Measurements from ENCODE around the gene RBM20.

RBM20 gene

GRCh38 chr10:110644598-110645462, 694 bp downstream of the RBM20 start:
- ATAC-seq = peak; percentile 12
- TF ChIP-seq ZNF565 (CRISPR knock-in tag; conservative IDR thresholded peaks at IDR 0.05; ENCODE audit: low read depth) (no peak), PPARA (CRISPR knock-in tag; IDR thresholded peaks at IDR 0.05; ENCODE audit: borderline replicate concordance) (no peak), ZNF70 (CRISPR knock-in tag; IDR thresholded peaks at IDR 0.05) (no peak), SNAI2 (CRISPR knock-in tag; IDR thresholded peaks at IDR 0.05) (no peak), ISL1 (CRISPR knock-in tag; IDR thresholded peaks at IDR 0.05) (no peak), ARNTL (CRISPR knock-in tag; IDR thresholded peaks at IDR 0.05; ENCODE audit: borderline replicate concordance, low read depth) (no peak), CREB5 (CRISPR knock-in tag; IDR thresholded peaks at IDR 0.05; ENCODE audit: low read depth) (no peak), ZC3H10 (CRISPR knock-in tag; IDR thresholded peaks at IDR 0.05) (no peak), TOX (CRISPR knock-in tag; IDR thresholded peaks at IDR 0.05; ENCODE audit: borderline replicate concordance) (no peak), ESRRG (CRISPR knock-in tag; IDR thresholded peaks at IDR 0.05) (no peak)
- TF ChIP-seq, protein P1, sequence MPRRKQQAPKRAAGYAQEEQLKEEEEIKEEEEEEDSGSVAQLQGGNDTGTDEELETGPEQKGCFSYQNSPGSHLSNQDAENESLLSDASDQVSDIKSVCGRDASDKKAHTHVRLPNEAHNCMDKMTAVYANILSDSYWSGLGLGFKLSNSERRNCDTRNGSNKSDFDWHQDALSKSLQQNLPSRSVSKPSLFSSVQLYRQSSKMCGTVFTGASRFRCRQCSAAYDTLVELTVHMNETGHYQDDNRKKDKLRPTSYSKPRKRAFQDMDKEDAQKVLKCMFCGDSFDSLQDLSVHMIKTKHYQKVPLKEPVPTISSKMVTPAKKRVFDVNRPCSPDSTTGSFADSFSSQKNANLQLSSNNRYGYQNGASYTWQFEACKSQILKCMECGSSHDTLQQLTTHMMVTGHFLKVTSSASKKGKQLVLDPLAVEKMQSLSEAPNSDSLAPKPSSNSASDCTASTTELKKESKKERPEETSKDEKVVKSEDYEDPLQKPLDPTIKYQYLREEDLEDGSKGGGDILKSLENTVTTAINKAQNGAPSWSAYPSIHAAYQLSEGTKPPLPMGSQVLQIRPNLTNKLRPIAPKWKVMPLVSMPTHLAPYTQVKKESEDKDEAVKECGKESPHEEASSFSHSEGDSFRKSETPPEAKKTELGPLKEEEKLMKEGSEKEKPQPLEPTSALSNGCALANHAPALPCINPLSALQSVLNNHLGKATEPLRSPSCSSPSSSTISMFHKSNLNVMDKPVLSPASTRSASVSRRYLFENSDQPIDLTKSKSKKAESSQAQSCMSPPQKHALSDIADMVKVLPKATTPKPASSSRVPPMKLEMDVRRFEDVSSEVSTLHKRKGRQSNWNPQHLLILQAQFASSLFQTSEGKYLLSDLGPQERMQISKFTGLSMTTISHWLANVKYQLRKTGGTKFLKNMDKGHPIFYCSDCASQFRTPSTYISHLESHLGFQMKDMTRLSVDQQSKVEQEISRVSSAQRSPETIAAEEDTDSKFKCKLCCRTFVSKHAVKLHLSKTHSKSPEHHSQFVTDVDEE (CRISPR knock-in tag; IDR thresholded peaks at IDR 0.05) = no peak

GRCh38 chr10:110646417-110647135, 2.4 kb downstream of the RBM20 start:
- no peak for ATAC-seq
- TF ChIP-seq TCF4 (CRISPR knock-in tag; IDR thresholded peaks at IDR 0.05; ENCODE audit: borderline replicate concordance) (no peak), CSDC2 (CRISPR knock-in tag; IDR thresholded peaks at IDR 0.05) (no peak), CSRNP3 (CRISPR knock-in tag; IDR thresholded peaks at IDR 0.05) (no peak), ZFP3 (CRISPR knock-in tag; IDR thresholded peaks at IDR 0.05) (no peak)

DNA sequence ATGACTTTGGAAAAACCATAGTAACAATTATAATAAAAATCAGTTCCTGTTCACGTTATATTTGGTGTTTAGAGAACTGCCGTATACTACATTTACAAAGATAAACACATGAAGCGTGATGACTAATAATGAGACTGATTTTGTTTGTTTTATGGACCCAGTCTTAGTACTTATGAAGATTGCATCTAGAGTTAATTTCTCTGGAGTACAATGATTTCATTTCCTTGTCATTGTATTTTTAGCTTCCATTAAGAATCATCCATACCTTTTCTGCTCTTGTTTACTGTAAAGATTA, 2.9 kb downstream of the RBM20 start:
- TF ChIP-seq, protein P1 (CRISPR knock-in tag; IDR thresholded peaks at IDR 0.05) = no peak
- TF ChIP-seq POU6F1 (CRISPR knock-in tag; IDR thresholded peaks at IDR 0.05; ENCODE audit: borderline replicate concordance, low read depth) = no peak
- no peak for TF ChIP-seq CREB5 (CRISPR knock-in tag; IDR thresholded peaks at IDR 0.05; ENCODE audit: low read depth)
- no peak for TF ChIP-seq BACH2 (CRISPR knock-in tag; IDR thresholded peaks at IDR 0.05; ENCODE audit: borderline replicate concordance)
- TF ChIP-seq OSR1 (CRISPR knock-in tag; IDR thresholded peaks at IDR 0.05) = no peak
- no peak for TF ChIP-seq PPARA (CRISPR knock-in tag; IDR thresholded peaks at IDR 0.05; ENCODE audit: borderline replicate concordance)
- no peak for TF ChIP-seq CSRNP3 (CRISPR knock-in tag; IDR thresholded peaks at IDR 0.05)
- TF ChIP-seq TCF4 (CRISPR knock-in tag; IDR thresholded peaks at IDR 0.05; ENCODE audit: borderline replicate concordance) = no peak
- no peak for TF ChIP-seq GLIS3 (CRISPR knock-in tag; IDR thresholded peaks at IDR 0.05)
- no peak for TF ChIP-seq ESRRG (CRISPR knock-in tag; IDR thresholded peaks at IDR 0.05)
- no peak for TF ChIP-seq ZFP3 (CRISPR knock-in tag; IDR thresholded peaks at IDR 0.05)
- no peak for TF ChIP-seq SNAI2 (CRISPR knock-in tag; IDR thresholded peaks at IDR 0.05)
- no peak for TF ChIP-seq ZFP30 (CRISPR knock-in tag; IDR thresholded peaks at IDR 0.05)
- TF ChIP-seq RARB (CRISPR knock-in tag; IDR thresholded peaks at IDR 0.05) = no peak
- no peak for TF ChIP-seq ISL1 (CRISPR knock-in tag; IDR thresholded peaks at IDR 0.05)
- TF ChIP-seq ZC3H10 (CRISPR knock-in tag; IDR thresholded peaks at IDR 0.05) = no peak
- no peak for TF ChIP-seq ZNF70 (CRISPR knock-in tag; IDR thresholded peaks at IDR 0.05)
- no peak for TF ChIP-seq ZNF8 (CRISPR knock-in tag; IDR thresholded peaks at IDR 0.05)
- TF ChIP-seq CSDC2 (CRISPR knock-in tag; IDR thresholded peaks at IDR 0.05) = no peak
- no peak for ATAC-seq

All from SK-N-SH treated with all-trans-retinoic acid at 6 μM for 48 hours (cell line).